Measurements from ENCODE around the gene PDCL2. TPM values are rescaled to one million over a fixed set of nuclear protein-coding genes. Genes with fewer than 3 reads are reported as not detected.

Gene PDCL2
- total and polyA plus RNA-seq, 9 of the 15 experiments (the other 6 are each of a cell fraction or from before 2014, with no cell fraction given) = 0.62 to 2.5 (median 1.2) TPM

GRCh38 chr4:55546756-55547465 is 45.1 kb downstream of the PDCL2 start, which contains the start of gene CLOCK (continued):
- no peak for TF ChIP-seq SIX5 (IDR thresholded peaks at IDR 0.05; ENCODE audit: borderline replicate concordance in 1 of 2, insufficient read depth in 1 of 2, low read depth in 1 of 2, low read length in 2 of 2)
- no peak for TF ChIP-seq ZSCAN29 (IDR thresholded peaks at IDR 0.05)
- TF ChIP-seq, protein P1, sequence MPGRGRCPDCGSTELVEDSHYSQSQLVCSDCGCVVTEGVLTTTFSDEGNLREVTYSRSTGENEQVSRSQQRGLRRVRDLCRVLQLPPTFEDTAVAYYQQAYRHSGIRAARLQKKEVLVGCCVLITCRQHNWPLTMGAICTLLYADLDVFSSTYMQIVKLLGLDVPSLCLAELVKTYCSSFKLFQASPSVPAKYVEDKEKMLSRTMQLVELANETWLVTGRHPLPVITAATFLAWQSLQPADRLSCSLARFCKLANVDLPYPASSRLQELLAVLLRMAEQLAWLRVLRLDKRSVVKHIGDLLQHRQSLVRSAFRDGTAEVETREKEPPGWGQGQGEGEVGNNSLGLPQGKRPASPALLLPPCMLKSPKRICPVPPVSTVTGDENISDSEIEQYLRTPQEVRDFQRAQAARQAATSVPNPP (IDR thresholded peaks at IDR 0.05; ENCODE audit: borderline replicate concordance, insufficient read depth, insufficient read length) = no peak
- TF ChIP-seq NR2C2 (CRISPR knock-in tag; IDR thresholded peaks at IDR 0.05) = no peak
- TF ChIP-seq NR2C2 (tag; IDR thresholded peaks at IDR 0.05) = no peak
- TF ChIP-seq NCOR1 (IDR thresholded peaks at IDR 0.05) = no peak
- TF ChIP-seq POLR2A (conservative IDR thresholded peaks at IDR 0.05) = peak; percentile 72
- no peak for TF ChIP-seq ZZZ3 (IDR thresholded peaks at IDR 0.05)
- TF ChIP-seq ZNF282 (CRISPR knock-in tag; IDR thresholded peaks at IDR 0.05) = no peak
- TF ChIP-seq CBFA2T3 (IDR thresholded peaks at IDR 0.05) = no peak
- no peak for TF ChIP-seq SRSF3 (IDR thresholded peaks at IDR 0.05; ENCODE audit: insufficient read depth, low read length)
- TF ChIP-seq THRA (IDR thresholded peaks at IDR 0.05) = no peak
- TF ChIP-seq MNT (conservative IDR thresholded peaks at IDR 0.05) = peak; percentile 35 to 72
- TF ChIP-seq, protein P2, sequence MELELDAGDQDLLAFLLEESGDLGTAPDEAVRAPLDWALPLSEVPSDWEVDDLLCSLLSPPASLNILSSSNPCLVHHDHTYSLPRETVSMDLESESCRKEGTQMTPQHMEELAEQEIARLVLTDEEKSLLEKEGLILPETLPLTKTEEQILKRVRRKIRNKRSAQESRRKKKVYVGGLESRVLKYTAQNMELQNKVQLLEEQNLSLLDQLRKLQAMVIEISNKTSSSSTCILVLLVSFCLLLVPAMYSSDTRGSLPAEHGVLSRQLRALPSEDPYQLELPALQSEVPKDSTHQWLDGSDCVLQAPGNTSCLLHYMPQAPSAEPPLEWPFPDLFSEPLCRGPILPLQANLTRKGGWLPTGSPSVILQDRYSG (tag; conservative IDR thresholded peaks at IDR 0.05; ENCODE audit: low read depth) = no peak
- TF ChIP-seq THRAP3 (IDR thresholded peaks at IDR 0.05; ENCODE audit: borderline replicate concordance) = no peak
- TF ChIP-seq HMGN3 (IDR thresholded peaks at IDR 0.05; ENCODE audit: borderline replicate concordance, extremely low read depth, insufficient read length, low read depth, low read length) = no peak
- TF ChIP-seq MXI1 (IDR thresholded peaks at IDR 0.05; ENCODE audit: low read depth, low read length) = no peak
- no peak for TF ChIP-seq FOXM1 (IDR thresholded peaks at IDR 0.05; ENCODE audit: low read depth)
- TF ChIP-seq FOXM1 (CRISPR knock-in tag; IDR thresholded peaks at IDR 0.05; ENCODE audit: low read depth) = no peak
- no peak for TF ChIP-seq DACH1 (IDR thresholded peaks at IDR 0.05; ENCODE audit: partially characterized antibody)
- no peak for TF ChIP-seq SMAD3 (CRISPR knock-in tag; conservative IDR thresholded peaks at IDR 0.05)
- 0 out of 2 replicates have a peak, but pooled peaks have one; percentile 36 for TF ChIP-seq NKRF (IDR thresholded peaks at IDR 0.05; ENCODE audit: borderline replicate concordance)

Data from K562 (cell line).